ENCODE results near the gene DNAJB6.

The DNAJB6 gene

GRCh38 chr7:157416011-157416410, 79.2 kb downstream of the DNAJB6 start:
- no peak for TF ChIP-seq EZH2phosphoT487 (IDR thresholded peaks at IDR 0.05; ENCODE audit: low read depth)
- no peak for TF ChIP-seq CTCF (IDR thresholded peaks at IDR 0.05; ENCODE audit: low read depth, low read length)
- H3K9ac ChIP-seq (ENCODE audit: low read length) = no peak overlapping the region
- H2AFZ ChIP-seq (ENCODE audit: low read depth, low read length) = no peak overlapping the region
- no peaks in the 10 kb centered on the region for H3K27me3 ChIP-seq (ENCODE audit: low read depth, low read length)
- H3K9me3 ChIP-seq (ENCODE audit: insufficient read depth, low read length) = no peaks in the 10 kb centered on the region
- H3K27ac ChIP-seq (ENCODE audit: low read length) = no peak overlapping the region
- H4K20me1 ChIP-seq (ENCODE audit: insufficient read depth, low read length) = no peaks in the 10 kb centered on the region
- H3K4me1 ChIP-seq (ENCODE audit: low read length) = no peaks in the 10 kb centered on the region
- H3K36me3 ChIP-seq (replicated peaks; ENCODE audit: low read depth, low read length) = no peaks in the 10 kb centered on the region
- no peak overlapping the region for H3K4me3 ChIP-seq (ENCODE audit: low read length)
- no peaks in the 10 kb centered on the region for H3K79me2 ChIP-seq (ENCODE audit: low read length)
- no peak overlapping the region for H3K4me2 ChIP-seq (ENCODE audit: low read length)

GRCh38 chr7:157418204-157419034, 81.6 kb downstream of the DNAJB6 start:
- Histone ChIP-seq H3K27ac (ENCODE audit: low read length) (no peak overlapping the region), H3K9me3 (ENCODE audit: insufficient read depth, low read length) (no peaks in the 10 kb centered on the region), H3K4me1 (ENCODE audit: low read length) (no peaks in the 10 kb centered on the region), H3K27me3 (ENCODE audit: low read depth, low read length) (no peaks in the 10 kb centered on the region), H3K4me2 (ENCODE audit: low read length) (no peak overlapping the region), H3K79me2 (ENCODE audit: low read length) (no peaks in the 10 kb centered on the region), H3K4me3 (ENCODE audit: low read length) (no peak overlapping the region), H2AFZ (ENCODE audit: low read depth, low read length) (no peak overlapping the region), H4K20me1 (ENCODE audit: insufficient read depth, low read length) (no peaks in the 10 kb centered on the region), H3K36me3 (replicated peaks; ENCODE audit: low read depth, low read length) (no peaks in the 10 kb centered on the region), H3K9ac (ENCODE audit: low read length) (no peak overlapping the region)
- TF ChIP-seq EZH2phosphoT487 (IDR thresholded peaks at IDR 0.05; ENCODE audit: low read depth) = no peak
- TF ChIP-seq CTCF (IDR thresholded peaks at IDR 0.05; ENCODE audit: low read depth, low read length) = no peak

- Histone ChIP-seq H3K79me2 (ENCODE audit: low read length) (no peaks in the 10 kb centered on the region), H3K9ac (ENCODE audit: low read length) (no peak overlapping the region), H3K4me3 (ENCODE audit: low read length) (no peak overlapping the region), H2AFZ (ENCODE audit: low read depth, low read length) (no peak overlapping the region), H3K4me1 (ENCODE audit: low read length) (no peaks in the 10 kb centered on the region), H3K36me3 (replicated peaks; ENCODE audit: low read depth, low read length) (no peaks in the 10 kb centered on the region), H3K9me3 (ENCODE audit: insufficient read depth, low read length) (no peaks in the 10 kb centered on the region), H4K20me1 (ENCODE audit: insufficient read depth, low read length) (no peaks in the 10 kb centered on the region), H3K27me3 (ENCODE audit: low read depth, low read length) (no peaks in the 10 kb centered on the region), H3K27ac (ENCODE audit: low read length) (no peak overlapping the region), H3K4me2 (ENCODE audit: low read length) (no peak overlapping the region)
- TF ChIP-seq EZH2phosphoT487 (IDR thresholded peaks at IDR 0.05; ENCODE audit: low read depth) (no peak), CTCF (IDR thresholded peaks at IDR 0.05; ENCODE audit: low read depth, low read length) (no peak)
Measured at GRCh38 chr7:157419035-157419293, 82.2 kb downstream of the DNAJB6 start.

GRCh38 chr7:157422279-157422678, 85.5 kb downstream of the DNAJB6 start:
- Histone ChIP-seq H3K9me3 (ENCODE audit: insufficient read depth, low read length) (no peaks in the 10 kb centered on the region), H3K9ac (ENCODE audit: low read length) (no peak overlapping the region), H2AFZ (ENCODE audit: low read depth, low read length) (no peak overlapping the region), H3K36me3 (replicated peaks; ENCODE audit: low read depth, low read length) (no peaks in the 10 kb centered on the region), H3K79me2 (ENCODE audit: low read length) (no peaks in the 10 kb centered on the region), H3K27ac (ENCODE audit: low read length) (no peak overlapping the region), H3K4me2 (ENCODE audit: low read length) (no peak overlapping the region), H3K4me3 (ENCODE audit: low read length) (no peak overlapping the region), H3K4me1 (ENCODE audit: low read length) (no peaks in the 10 kb centered on the region), H4K20me1 (ENCODE audit: insufficient read depth, low read length) (no peaks in the 10 kb centered on the region), H3K27me3 (ENCODE audit: low read depth, low read length) (no peaks in the 10 kb centered on the region)
- TF ChIP-seq EZH2phosphoT487 (IDR thresholded peaks at IDR 0.05; ENCODE audit: low read depth) (no peak), CTCF (IDR thresholded peaks at IDR 0.05; ENCODE audit: low read depth, low read length) (no peak)
